HEK293T (cell line): ENCODE measurements around the gene RELT.

Source experiments
- CTCF ChIA-PET: fragments of 350-600 bp; formaldehyde crosslinking; extraction: SDS; loops from one replicate; lab custom pipeline; 2021; ENCODE audit warnings: antibody characterized with exemption, inconsistent platforms; lab: Yijun Ruan, JAX
- POLR2A ChIA-PET: fragments of 350-600 bp; formaldehyde crosslinking; extraction: SDS; loops from one replicate; lab custom pipeline; 2020; ENCODE audit warnings: antibody characterized with exemption, inconsistent platforms; lab: Yijun Ruan, JAX
- DNase-seq: peaks from one replicate; pipeline ENCODE4 v3.0.0; 2012; ENCODE audit warnings: mixed read lengths; ENCODE audit errors: extremely low spot score
- ARNT ChIP-seq: fragments of 450-650 bp; IDR thresholded peaks from 2 replicates; pipeline ENCODE4 v1.6.1; 2017; ENCODE audit warnings: mild to moderate bottlenecking
- BHLHE40 ChIP-seq: fragments of 450-650 bp; IDR thresholded peaks from 2 replicates; pipeline ENCODE4 v1.6.1; 2016; ENCODE audit warnings: mild to moderate bottlenecking, moderate library complexity, borderline replicate concordance
- CTBP1 ChIP-seq: fragments of 450-650 bp; IDR thresholded peaks from 2 replicates; pipeline ENCODE4 v1.6.1; 2016; ENCODE audit warnings: borderline replicate concordance
- ELF4 ChIP-seq: fragments of 450-650 bp; IDR thresholded peaks from 2 replicates; pipeline ENCODE4 v1.6.1; 2017; ENCODE audit warnings: antibody characterized with exemption
- FOXA1 ChIP-seq: fragments of 450-650 bp; IDR thresholded peaks from 2 replicates; pipeline ENCODE4 v1.6.1; 2016; ENCODE audit warnings: mild to moderate bottlenecking
- FOXK2 ChIP-seq: fragments of 450-650 bp; IDR thresholded peaks from 2 replicates; pipeline ENCODE4 v1.6.1; 2016; ENCODE audit warnings: mild to moderate bottlenecking
- FOXM1 ChIP-seq: fragments of 450-650 bp; IDR thresholded peaks from 2 replicates; pipeline ENCODE4 v1.6.1; 2017; ENCODE audit warnings: mild to moderate bottlenecking, borderline replicate concordance
- HDGF ChIP-seq: fragments of 450-650 bp; IDR thresholded peaks from 2 replicates; pipeline ENCODE4 v1.6.1; 2017; ENCODE audit warnings: antibody characterized with exemption, borderline replicate concordance
- L3MBTL2 ChIP-seq: fragments of 450-650 bp; conservative IDR thresholded peaks from 2 replicates; pipeline ENCODE4 v1.6.1; 2016; ENCODE audit warnings: mild to moderate bottlenecking
- LEF1 ChIP-seq: fragments of 450-650 bp; IDR thresholded peaks from 2 replicates; pipeline ENCODE4 v1.6.1; 2017; ENCODE audit warnings: mild to moderate bottlenecking, borderline replicate concordance
- NFRKB ChIP-seq: fragments of 450-650 bp; IDR thresholded peaks from 2 replicates; pipeline ENCODE4 v1.6.1; 2016; ENCODE audit warnings: mild to moderate bottlenecking, moderate library complexity
- PKNOX1 ChIP-seq: fragments of 450-650 bp; IDR thresholded peaks from 2 replicates; pipeline ENCODE4 v1.6.1; 2016
- SP1 ChIP-seq: fragments of 450-650 bp; IDR thresholded peaks from 2 replicates; pipeline ENCODE4 v1.6.1; 2017
- SUZ12 ChIP-seq: fragments of 450-650 bp; IDR thresholded peaks from 2 replicates; pipeline ENCODE4 v1.6.1; 2016; ENCODE audit warnings: mild to moderate bottlenecking
- TARDBP ChIP-seq: fragments of 450-650 bp; IDR thresholded peaks from 2 replicates; pipeline ENCODE4 v1.6.1; 2016
- ZNF384 ChIP-seq: fragments of 450-650 bp; IDR thresholded peaks from 2 replicates; pipeline ENCODE4 v1.6.1; 2016

The RELT gene

GRCh38 chr11:73350908-73351636 lies 25.1 kb upstream of the RELT start:
- ChIA-PET CTCF (interaction anchor here (0.5 to 2.6 kb wide), 28 partner anchors 9 to 616 kb away, joined by 3 to 45 read pairs (median 4); no protein-coding TSS in a partner anchor), POLR2A (interaction anchor here (0.6 to 1.1 kb wide), 3 partner anchors 42 to 49 kb away, joined by 3 to 4 read pairs (median 4); no protein-coding TSS in a partner anchor)
- DNase-seq = peak; percentile 78
- TF ChIP-seq L3MBTL2 (no peak), FOXM1 (no peak), SP1 (no peak), TARDBP (no peak), BHLHE40 (no peak), FOXK2 (no peak), FOXA1 (no peak), LEF1 (no peak), NFRKB (no peak), CTBP1 (no peak), ELF4 (no peak), ARNT (no peak), SUZ12 (no peak), ZNF384 (no peak; the same call in 1 of the 2 replicates), HDGF (no peak), PKNOX1 (no peak)

DNA sequence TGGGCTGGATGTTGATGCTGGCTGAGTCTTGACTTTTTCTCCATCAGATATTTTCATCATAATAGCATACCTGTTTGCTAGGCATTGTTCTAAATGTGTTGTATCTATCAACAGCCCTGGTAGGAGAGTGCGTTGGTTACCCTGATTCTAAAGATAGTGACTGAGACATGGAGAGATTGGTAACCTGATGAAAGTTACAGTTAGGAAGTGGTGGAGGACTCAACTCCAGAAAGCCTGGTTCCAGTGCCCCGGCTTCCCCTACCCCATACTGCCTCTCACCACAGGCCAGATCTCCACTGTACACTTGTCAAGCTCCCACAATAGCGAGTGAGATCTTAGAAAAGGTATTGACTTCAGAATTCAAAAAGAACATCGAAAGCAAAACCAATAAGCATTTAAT lies 22.8 kb upstream of the RELT start:
- CTCF ChIA-PET = no interaction called here
- DNase-seq = no peak
- POLR2A ChIA-PET = no interaction called here
- no peak for TF ChIP-seq ARNT
- no peak for TF ChIP-seq L3MBTL2
- no peak for TF ChIP-seq NFRKB
- TF ChIP-seq TARDBP = no peak
- no peak for TF ChIP-seq BHLHE40
- TF ChIP-seq ZNF384 = no peak
- no peak for TF ChIP-seq PKNOX1
- TF ChIP-seq FOXK2 = no peak
- no peak for TF ChIP-seq HDGF
- no peak for TF ChIP-seq ELF4
- no peak for TF ChIP-seq SP1
- TF ChIP-seq FOXA1 = no peak
- TF ChIP-seq FOXM1 = no peak
- no peak for TF ChIP-seq SUZ12
- TF ChIP-seq CTBP1 = no peak

DNA sequence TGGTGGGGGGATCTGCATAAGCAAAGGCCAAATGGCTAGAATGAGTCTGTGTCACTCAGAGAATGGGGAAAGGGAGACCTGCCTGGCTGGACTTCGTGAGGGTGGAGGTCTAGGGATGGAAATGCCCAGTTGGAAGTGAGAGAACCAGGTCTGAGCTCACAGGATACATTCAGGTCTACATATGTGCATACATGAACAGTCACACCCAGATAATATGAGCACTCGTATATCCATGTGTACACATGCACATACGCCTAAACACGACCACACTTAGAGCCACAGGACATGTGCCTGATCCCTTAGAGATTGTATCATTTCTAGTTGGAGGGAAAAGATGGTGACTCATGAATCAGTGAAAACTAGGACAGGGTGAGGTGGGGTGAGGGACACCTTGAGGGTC lies 21.1 kb upstream of the RELT start:
- ChIA-PET CTCF (no interaction called here), POLR2A (no interaction called here)
- no peak for DNase-seq
- TF ChIP-seq NFRKB (no peak), FOXM1 (no peak), ARNT (no peak), CTBP1 (no peak), TARDBP (no peak), FOXK2 (no peak), SP1 (no peak), PKNOX1 (no peak), LEF1 (no peak), SUZ12 (no peak), ZNF384 (no peak), BHLHE40 (no peak), ELF4 (no peak), HDGF (no peak), FOXA1 (no peak), L3MBTL2 (no peak)

DNA sequence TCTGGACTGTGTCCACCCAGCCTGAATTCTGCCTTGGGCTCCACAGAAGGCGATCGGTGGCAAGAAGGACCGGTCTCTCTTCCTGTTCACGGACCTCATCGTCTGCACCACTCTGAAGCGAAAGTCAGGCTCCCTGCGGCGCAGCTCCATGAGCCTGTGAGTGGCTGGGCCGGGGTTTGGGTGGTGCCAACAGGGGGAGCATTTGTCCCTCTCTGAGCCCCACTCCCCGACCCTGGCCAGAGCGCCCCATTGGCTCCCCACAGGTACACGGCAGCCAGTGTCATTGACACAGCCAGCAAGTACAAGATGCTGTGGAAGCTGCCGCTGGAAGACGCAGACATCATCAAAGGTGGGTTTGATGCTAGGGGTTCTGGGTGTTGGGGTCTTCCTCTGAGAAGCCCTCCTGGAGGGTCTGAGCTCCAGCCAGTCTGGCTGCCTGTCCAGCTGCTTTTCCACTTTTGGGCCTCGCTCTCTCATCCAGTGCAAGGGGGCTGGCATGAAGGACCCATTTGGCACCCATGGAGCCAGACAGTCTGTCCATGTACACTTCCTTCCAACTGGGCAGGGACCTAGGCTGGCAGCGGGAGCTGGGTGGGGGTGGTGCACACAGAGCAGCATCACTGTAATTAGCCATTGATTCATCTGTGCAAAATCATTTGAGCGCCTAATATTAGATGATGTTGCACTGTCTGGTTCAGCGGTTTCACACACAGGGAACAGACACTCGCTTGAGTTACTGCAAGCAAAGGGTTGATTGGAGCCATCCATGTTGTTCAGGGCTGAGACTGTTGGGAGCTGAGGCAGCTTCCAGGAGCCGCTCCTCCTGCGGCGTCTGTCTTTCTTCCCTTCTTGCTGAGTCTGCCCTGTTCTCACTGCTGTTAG lies 19.0 kb upstream of the RELT start:
- DNase-seq = no peak
- ChIA-PET CTCF (no interaction called here), POLR2A (no interaction called here)
- no peak for TF ChIP-seq FOXM1
- TF ChIP-seq FOXA1 = no peak
- no peak for TF ChIP-seq TARDBP
- no peak for TF ChIP-seq BHLHE40
- no peak for TF ChIP-seq SUZ12
- no peak for TF ChIP-seq HDGF
- TF ChIP-seq SP1 = no peak
- no peak for TF ChIP-seq LEF1
- TF ChIP-seq PKNOX1 = no peak
- TF ChIP-seq L3MBTL2 = no peak
- TF ChIP-seq FOXK2 = no peak
- no peak for TF ChIP-seq ELF4
- TF ChIP-seq CTBP1 = no peak
